ENCODE measurements around the gene CCR1.

DNA sequence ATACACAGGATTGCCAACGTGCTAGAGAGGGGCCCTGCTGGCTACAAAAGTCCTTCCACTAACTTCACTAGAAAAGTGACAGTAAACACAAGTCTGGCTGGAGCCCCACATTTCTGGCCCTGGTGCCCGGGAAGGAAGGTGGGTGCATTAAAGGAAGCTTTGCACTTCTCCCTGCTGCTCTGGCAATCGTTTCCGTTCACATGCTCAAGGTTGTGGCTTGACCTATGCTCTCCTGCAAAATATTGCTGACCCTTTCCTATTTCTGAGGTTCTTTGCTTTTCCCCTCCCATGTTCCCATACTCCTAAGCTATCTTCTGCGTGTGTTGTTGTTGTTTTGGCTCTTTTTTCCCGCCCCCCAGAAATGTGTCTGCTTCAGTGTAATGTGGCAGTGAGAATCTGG is 25.1 kb upstream of the CCR1 start:
- TF ChIP-seq, protein P1, sequence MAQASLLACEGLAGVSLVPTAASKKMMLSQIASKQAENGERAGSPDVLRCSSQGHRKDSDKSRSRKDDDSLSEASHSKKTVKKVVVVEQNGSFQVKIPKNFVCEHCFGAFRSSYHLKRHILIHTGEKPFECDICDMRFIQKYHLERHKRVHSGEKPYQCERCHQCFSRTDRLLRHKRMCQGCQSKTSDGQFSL (CRISPR knock-in tag; IDR thresholded peaks at IDR 0.05), result no peak
- TF ChIP-seq, protein P2, sequence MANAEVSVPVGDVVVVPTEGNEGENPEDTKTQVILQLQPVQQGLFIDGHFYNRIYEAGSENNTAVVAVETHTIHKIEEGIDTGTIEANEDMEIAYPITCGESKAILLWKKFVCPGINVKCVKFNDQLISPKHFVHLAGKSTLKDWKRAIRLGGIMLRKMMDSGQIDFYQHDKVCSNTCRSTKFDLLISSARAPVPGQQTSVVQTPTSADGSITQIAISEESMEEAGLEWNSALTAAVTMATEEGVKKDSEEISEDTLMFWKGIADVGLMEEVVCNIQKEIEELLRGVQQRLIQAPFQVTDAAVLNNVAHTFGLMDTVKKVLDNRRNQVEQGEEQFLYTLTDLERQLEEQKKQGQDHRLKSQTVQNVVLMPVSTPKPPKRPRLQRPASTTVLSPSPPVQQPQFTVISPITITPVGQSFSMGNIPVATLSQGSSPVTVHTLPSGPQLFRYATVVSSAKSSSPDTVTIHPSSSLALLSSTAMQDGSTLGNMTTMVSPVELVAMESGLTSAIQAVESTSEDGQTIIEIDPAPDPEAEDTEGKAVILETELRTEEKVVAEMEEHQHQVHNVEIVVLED (CRISPR knock-in tag; IDR thresholded peaks at IDR 0.05; ENCODE audit: borderline replicate concordance), result no peak
- no peak for TF ChIP-seq AHR (CRISPR knock-in tag; IDR thresholded peaks at IDR 0.05)
